Measurements from ENCODE around the gene COPG1. TPM values are rescaled to one million over a fixed set of nuclear protein-coding genes. Genes with fewer than 3 reads are reported as not detected.

Gene COPG1
- total RNA-seq, 1 donor from 2014 or later = 65.4 TPM

DNA sequence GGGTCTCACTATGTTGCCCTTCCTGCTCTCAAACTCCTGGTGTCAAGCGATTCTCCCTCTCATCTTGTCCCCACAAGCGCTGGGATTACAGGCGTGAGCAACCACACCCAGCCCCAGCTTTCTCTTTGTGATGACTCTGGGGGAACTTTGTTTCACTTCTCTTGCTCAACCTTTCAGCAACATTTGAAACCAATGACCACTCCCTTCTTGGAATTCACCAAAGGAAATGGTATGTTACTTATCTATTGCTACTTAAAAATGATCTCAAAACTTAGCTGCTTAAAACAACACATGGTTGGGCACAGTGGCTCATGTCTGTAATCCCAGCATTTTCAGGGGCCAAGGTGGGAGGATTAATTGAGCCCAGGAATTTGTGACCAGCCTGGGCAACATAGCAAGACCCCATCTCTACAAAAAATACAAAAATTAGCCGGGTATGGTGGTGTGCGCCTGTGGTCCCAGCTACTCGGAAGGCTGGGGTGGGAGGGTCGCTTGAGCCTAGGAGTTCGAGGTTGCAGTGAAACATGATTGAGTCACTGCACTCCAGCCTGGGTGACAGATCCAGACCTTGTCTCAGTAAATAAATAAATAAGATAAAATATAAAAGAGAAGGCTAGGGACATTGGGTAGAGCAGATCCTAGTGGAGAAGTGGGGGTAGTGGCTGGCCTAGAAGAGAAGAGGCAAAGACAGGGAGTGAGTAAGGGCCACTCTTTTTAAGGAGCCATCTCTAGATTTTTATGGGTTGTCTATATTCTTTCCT lies 10.3 kb upstream of the COPG1 start:
- H3K4me3 Mint-ChIP-seq = no peak overlapping the region
- no peak overlapping the region for H3K27ac Mint-ChIP-seq
- no peaks in the 10 kb centered on the region for H3K27me3 Mint-ChIP-seq (ENCODE audit: insufficient read depth, low read depth)
- H3K36me3 ChIP-seq = no peaks in the 10 kb centered on the region
- H3K79me2 ChIP-seq (ENCODE audit: low read depth) = no peaks in the 10 kb centered on the region
- no peaks in the 10 kb centered on the region for H3K4me1 Mint-ChIP-seq
- H3K9me3 Mint-ChIP-seq = no peaks in the 10 kb centered on the region
- no peak overlapping the region for H3K4me2 ChIP-seq
- no peaks in the 10 kb centered on the region for H3K27me3 ChIP-seq
- H4K20me1 ChIP-seq (ENCODE audit: low read depth) = no peaks in the 10 kb centered on the region
- no peak overlapping the region for H3K27ac ChIP-seq
- H3K9ac ChIP-seq = no peak overlapping the region
- no peak overlapping the region for H3K4me3 ChIP-seq
- no peaks in the 10 kb centered on the region for H3K4me1 ChIP-seq
- no peak overlapping the region for H2AFZ ChIP-seq (replicated peaks)
- H3K9me3 ChIP-seq (ENCODE audit: low read depth) = no peaks in the 10 kb centered on the region
- H3K36me3 Mint-ChIP-seq = no peaks in the 10 kb centered on the region
- H3F3A ChIP-seq (ENCODE audit: low read depth) = no peaks in the 10 kb centered on the region
- no peak for DNase-seq (ENCODE audit: low spot score)
- TF ChIP-seq, protein P1, sequence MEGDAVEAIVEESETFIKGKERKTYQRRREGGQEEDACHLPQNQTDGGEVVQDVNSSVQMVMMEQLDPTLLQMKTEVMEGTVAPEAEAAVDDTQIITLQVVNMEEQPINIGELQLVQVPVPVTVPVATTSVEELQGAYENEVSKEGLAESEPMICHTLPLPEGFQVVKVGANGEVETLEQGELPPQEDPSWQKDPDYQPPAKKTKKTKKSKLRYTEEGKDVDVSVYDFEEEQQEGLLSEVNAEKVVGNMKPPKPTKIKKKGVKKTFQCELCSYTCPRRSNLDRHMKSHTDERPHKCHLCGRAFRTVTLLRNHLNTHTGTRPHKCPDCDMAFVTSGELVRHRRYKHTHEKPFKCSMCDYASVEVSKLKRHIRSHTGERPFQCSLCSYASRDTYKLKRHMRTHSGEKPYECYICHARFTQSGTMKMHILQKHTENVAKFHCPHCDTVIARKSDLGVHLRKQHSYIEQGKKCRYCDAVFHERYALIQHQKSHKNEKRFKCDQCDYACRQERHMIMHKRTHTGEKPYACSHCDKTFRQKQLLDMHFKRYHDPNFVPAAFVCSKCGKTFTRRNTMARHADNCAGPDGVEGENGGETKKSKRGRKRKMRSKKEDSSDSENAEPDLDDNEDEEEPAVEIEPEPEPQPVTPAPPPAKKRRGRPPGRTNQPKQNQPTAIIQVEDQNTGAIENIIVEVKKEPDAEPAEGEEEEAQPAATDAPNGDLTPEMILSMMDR (IDR thresholded peaks at IDR 0.05) = no peak
- TF ChIP-seq EZH2phosphoT487 (IDR thresholded peaks at IDR 0.05) (no peak), EZH2 (IDR thresholded peaks at IDR 0.05) (no peak)

DNA sequence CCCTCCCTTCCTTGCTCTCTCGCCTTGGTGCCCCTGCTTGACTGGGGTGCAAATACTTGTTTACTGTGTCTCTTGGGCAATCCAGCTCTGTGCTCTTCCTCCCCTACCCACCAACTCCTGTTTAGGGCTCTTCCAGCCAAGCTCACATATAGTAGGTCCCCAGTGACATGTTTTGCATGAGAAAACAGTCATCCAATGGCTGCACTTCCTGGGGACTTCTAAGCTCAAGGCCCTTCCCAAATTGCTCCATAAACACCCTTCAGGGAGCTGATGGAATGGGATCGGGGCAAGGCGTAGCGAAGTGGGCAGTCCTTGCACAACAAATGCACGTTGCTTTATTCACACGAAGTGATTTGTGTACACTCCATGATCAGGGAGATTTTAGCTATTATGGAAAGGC lies 9.4 kb upstream of the COPG1 start:
- H2AFZ ChIP-seq (replicated peaks) = no peak overlapping the region
- H3K27me3 Mint-ChIP-seq (ENCODE audit: insufficient read depth, low read depth) = no peaks in the 10 kb centered on the region
- H3K27ac Mint-ChIP-seq = no peak overlapping the region
- H3K79me2 ChIP-seq (ENCODE audit: low read depth) = no peaks in the 10 kb centered on the region
- H3K9ac ChIP-seq = no peak overlapping the region
- no peak overlapping the region for H3K4me3 Mint-ChIP-seq
- H3K9me3 ChIP-seq (ENCODE audit: low read depth) = no peaks in the 10 kb centered on the region
- H4K20me1 ChIP-seq (ENCODE audit: low read depth) = no peaks in the 10 kb centered on the region
- H3K4me3 ChIP-seq = no peak overlapping the region
- no peaks in the 10 kb centered on the region for H3F3A ChIP-seq (ENCODE audit: low read depth)
- no peaks in the 10 kb centered on the region for H3K36me3 ChIP-seq
- H3K4me1 Mint-ChIP-seq = no peaks in the 10 kb centered on the region
- TF ChIP-seq EZH2 (IDR thresholded peaks at IDR 0.05) (no peak), EZH2phosphoT487 (IDR thresholded peaks at IDR 0.05) (no peak)
- TF ChIP-seq, protein P1 (IDR thresholded peaks at IDR 0.05) = no peak
- no peaks in the 10 kb centered on the region for H3K36me3 Mint-ChIP-seq
- no peaks in the 10 kb centered on the region for H3K27me3 ChIP-seq
- no peaks in the 10 kb centered on the region for H3K9me3 Mint-ChIP-seq
- H3K4me2 ChIP-seq = no peak overlapping the region
- no peak for DNase-seq (ENCODE audit: low spot score)
- no peaks in the 10 kb centered on the region for H3K4me1 ChIP-seq
- no peak overlapping the region for H3K27ac ChIP-seq

DNA sequence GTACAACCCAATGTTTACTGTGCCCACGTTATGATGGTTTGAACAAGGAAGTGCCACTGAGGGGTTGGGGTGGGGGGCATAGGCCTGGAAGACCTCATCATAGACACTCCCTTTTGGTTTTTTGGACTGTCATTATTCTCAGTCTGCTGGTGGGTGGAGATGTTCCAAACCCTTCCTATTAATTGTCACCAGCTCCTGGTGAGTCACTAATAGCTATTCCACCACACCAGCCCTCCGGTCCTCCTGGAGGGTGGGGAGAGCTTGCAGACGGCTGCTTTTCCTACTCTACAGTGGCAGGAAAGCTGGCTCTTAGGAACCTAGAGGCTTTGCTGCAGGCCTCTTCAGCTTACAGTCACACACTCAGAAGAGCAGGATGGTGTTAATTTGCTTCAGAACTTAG lies 9.0 kb upstream of the COPG1 start:
- Mint-ChIP-seq H3K4me1 (peaks cover under 1% of the 10 kb centered on the region), H3K9me3 (no peaks in the 10 kb centered on the region), H3K27ac (no peak overlapping the region), H3K27me3 (ENCODE audit: insufficient read depth, low read depth) (peaks cover under 1% of the 10 kb centered on the region), H3K36me3 (no peaks in the 10 kb centered on the region), H3K4me3 (no peak overlapping the region)
- H3K79me2 ChIP-seq (ENCODE audit: low read depth) = no peaks in the 10 kb centered on the region
- H3K4me3 ChIP-seq = no peak overlapping the region
- H3K9me3 ChIP-seq (ENCODE audit: low read depth) = no peaks in the 10 kb centered on the region
- no peaks in the 10 kb centered on the region for H3F3A ChIP-seq (ENCODE audit: low read depth)
- no peak overlapping the region for H3K27ac ChIP-seq
- H2AFZ ChIP-seq (replicated peaks) = no peak overlapping the region
- TF ChIP-seq, protein P1 (IDR thresholded peaks at IDR 0.05) = no peak
- no peak for TF ChIP-seq EZH2 (IDR thresholded peaks at IDR 0.05)
- no peak for TF ChIP-seq EZH2phosphoT487 (IDR thresholded peaks at IDR 0.05)
- no peaks in the 10 kb centered on the region for H3K27me3 ChIP-seq
- H3K4me2 ChIP-seq = no peak overlapping the region
- no peaks in the 10 kb centered on the region for H3K36me3 ChIP-seq
- no peaks in the 10 kb centered on the region for H3K4me1 ChIP-seq
- H3K9ac ChIP-seq = no peak overlapping the region
- no peaks in the 10 kb centered on the region for H4K20me1 ChIP-seq (ENCODE audit: low read depth)
- no peak for DNase-seq (ENCODE audit: low spot score)

All from neural progenitor cell (in vitro differentiated cells).